HL-60/S4 (cell line): Measurements from ENCODE around the gene TBCD.

Experiments used
- in situ Hi-C: fragments of 300-500 bp; cut with MboI; formaldehyde crosslinking; loops from 2 replicates; pipeline ENCODE4 v1.14.3; 2022; ENCODE audit warnings: low sequenced_read_pairs

The TBCD gene

DNA sequence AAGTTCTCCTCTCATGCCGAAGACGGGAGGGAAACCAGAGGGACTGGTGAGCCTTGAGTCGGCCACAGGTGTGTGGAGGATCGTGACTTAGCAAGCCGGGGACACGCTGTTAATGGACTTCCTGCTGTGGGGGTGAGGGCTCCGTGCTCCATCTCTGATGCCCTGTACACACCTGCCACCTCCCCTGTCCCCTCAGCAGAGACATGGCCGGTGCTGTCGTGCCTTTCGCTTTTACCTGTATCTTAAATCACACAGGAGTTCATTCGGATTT is 163.8 kb downstream of the TBCD start:
- in situ Hi-C loops, result loop anchor here (10.0 kb wide), 1 partner anchor 131 kb away; no protein-coding TSS in a partner anchor

DNA sequence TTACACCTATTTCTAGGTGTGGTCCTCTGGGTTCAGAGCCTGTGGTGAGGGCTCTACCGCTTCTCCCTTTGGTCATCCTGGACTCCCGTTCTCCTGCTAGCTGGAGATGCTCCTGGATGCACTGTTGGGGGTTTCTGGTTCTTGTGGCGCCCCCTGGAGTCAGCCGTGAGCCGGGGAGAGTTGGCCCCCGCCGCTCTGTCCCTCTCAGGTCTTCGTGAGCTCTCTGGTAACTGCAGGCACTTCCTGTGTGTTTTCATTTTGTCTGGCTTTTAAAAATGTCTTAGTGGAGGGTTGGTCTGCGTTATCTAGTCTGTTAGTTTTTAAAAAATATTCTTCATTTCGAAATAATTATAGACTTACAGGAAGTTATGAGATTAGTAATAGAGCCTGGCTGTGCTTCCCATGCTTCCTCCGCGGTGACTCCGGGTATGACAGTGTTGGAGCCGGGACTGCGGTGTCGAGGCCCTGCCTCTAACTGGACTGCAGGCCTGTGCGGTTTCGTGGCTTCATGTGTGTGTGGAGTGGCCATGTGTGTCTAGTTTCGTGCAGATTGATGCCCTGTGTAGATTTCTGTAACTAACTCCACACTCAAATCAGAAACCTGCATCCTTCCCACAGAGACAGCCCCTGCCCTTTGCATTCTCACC is 166.0 kb downstream of the TBCD start:
- in situ Hi-C loops, result loop anchor here (10.0 kb wide), 1 partner anchor 133 kb away; no protein-coding TSS in a partner anchor

DNA sequence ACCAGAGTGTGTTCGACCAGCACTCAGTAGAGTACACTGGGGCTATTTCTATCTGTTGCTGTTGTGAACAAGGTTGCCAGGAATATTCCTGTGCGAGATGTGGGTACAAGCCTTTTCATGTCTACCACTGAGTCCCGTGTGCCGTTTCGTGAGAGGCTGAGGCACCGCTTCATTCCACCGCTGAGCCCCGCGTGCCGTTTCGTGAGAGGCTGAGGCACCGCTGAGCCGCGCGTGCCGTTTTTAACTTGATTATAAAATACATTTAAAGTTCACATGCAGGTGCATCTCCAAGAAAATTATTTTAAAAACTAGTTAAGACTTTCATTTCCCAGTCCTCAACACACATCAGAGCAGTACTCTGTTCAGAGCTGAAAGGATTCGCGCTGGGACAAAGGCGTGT is 166.6 kb downstream of the TBCD start:
- in situ Hi-C loops, result loop anchor here (10.0 kb wide), 1 partner anchor 134 kb away; no protein-coding TSS in a partner anchor

DNA sequence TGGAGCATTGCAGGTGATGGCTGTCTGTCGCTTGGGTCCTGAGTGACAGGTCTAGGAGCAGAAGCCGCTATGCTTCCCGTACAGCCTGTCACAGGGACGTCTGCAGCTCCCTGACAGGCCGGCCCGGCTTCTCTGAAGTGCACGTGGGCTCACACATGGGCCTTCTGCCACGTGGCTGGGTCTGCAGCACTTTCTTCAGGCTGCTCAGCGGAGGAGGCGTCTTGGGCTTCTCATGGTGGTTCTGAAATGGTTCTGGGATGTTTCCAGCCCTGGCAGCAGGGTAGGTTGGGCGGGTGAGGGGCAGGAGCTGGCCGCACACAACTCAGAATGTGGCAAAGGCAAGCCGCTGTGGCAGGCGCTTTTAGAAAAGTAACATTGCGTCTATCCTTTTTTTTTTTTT is 168.3 kb downstream of the TBCD start:
- in situ Hi-C loops, result no loop called here

DNA sequence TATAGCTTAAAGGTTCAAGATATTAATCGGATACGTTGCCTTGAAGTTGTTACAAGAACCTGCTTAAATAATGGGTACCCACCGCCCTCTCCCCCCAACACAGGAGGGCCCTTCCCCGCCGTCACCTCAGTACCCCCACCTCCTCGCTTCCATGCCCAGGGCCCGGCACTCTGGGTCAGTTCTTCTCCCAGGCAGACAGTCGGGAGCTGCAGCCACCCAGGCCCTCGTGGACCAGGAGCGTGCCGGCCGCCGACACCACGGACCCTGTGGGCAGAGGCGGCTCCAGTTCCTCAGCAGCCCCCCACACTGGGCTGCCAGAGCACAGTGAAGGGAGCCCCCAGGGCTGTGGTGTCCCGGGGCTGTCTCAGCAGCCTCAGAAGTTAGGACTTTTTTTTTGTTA is 168.8 kb downstream of the TBCD start:
- in situ Hi-C loops, result no loop called here

DNA sequence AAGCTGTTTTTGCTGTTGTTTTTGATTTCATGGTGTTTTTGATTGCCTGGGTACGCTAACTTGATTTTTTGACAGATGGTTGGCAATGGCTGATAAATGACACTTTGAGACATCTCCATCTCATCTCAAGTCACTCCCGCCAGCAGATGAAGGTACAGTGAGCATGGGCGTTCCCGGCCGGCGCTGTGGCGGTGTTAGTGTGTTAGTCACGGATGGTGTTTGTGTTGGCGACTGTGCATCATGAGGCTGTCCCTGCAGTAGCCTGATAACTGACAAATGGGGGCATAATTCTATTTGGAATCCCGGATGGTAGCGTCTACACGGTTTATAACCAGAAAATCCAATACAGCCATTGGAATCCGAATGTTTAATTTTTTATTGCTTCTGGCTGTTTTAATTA is 169.6 kb downstream of the TBCD start:
- in situ Hi-C loops, result no loop called here

DNA sequence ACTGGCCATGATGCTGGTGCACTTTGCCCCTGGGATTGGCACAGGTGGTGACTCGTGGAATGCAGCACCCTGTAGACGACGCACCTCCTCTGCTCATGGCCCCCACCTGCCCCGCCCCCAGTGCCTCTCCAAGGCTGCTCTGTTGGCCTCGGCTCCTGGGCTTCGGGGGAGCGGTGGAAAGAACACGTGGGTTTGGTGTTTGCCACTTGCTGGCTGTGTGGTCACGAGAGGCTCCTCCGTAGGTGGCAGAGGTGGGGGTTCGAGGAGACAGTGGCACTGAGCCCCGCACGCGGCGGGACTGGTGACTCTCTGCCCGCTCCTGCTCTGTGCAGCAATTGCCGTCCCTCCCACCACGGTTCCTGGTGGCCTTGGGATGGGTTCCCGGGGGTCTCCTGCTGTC is 170.8 kb downstream of the TBCD start:
- in situ Hi-C loops, result no loop called here

DNA sequence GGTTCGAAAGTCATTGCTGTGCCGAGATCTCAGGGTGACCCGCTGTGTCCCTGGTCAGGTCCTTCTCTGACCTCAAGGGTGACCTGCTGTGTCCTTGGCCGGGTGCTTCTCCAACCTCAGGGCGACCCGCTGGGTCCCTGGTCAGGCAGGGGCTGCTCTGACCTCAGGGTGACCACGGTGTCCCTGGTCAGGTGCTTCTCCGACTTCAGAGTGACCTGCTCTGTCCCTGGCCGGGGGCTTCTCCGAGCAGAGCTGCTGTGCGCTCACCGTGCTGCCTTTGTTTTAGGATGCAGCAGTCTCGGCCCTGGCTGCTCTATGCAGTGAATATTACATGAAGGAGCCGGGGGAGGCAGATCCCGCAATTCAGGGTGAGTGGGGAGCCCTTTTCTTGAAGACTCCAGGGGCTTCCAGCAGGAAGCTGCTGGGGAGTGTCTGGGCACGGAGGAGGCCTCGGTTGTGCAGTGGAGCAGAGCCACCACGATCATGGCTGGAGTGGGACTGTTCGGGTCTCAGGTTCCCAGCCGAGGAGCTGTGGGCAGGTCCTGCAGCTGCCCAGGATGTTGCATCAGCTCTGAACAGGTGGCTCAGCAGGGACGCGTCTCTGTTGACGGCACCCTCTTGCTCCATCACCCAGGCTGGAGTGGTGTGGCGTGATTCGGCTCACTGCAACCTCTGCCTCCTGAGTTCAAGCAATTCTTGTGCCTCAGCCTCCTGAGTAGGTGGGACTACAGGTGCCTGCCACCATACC is 171.7 kb downstream of the TBCD start:
- in situ Hi-C loops, result no loop called here

DNA sequence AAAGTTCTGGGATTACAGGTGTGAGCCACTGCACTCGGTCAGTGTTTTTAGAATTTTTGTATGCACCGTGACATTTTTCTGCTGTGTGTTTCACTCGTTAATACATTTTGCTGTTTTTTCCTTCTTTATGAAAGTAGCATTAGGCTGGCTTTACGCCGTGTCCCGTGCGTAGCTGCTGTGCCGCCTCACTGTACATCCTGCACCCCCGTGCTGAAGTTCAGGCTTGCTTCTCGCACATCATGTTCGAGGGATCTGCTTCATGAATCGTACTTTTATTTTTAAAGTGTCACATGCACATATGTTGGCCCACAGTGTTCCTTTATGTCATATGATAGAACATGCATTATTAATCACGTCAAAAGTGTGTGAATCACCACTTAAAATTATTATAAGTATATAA is 172.3 kb downstream of the TBCD start:
- in situ Hi-C loops, result no loop called here

DNA sequence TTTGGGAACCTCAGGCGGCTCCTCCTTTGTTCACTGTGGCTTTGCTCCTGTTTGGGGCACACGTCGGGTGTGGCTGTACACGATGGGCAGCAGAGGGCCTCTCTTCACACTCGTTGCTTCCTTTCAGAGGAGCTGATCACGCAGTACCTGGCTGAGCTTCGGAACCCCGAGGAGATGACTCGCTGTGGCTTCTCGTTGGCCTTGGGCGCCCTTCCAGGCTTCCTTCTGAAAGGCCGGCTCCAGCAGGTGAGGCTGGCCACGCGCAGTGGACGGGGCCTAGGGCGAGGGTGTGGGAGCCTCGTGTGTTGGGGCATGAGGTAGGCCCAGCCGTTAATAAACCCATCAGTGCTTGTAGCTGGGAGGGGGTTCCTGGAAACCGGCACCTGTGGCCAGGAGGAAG is 172.9 kb downstream of the TBCD start:
- in situ Hi-C loops, result no loop called here

DNA sequence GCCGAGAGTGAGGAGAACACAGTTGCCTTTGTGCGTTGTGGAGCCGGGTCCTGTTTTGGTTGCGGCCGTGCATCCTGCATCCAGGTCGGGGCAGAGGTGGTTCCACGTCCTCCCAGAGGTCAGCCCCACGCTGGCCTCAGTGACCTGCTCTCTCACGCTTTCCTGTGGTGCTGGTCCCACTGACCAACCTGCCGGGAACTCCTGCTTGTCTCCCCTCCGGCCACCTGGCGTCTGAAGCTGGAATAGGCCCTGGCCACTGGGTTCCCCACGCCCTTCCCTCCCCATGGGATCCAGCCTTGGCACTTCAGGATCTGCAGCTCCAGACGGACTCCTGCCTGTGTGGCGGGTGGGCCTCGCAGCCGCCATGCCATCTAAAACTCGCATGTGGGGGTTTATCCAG is 173.5 kb downstream of the TBCD start:
- in situ Hi-C loops, result no loop called here

DNA sequence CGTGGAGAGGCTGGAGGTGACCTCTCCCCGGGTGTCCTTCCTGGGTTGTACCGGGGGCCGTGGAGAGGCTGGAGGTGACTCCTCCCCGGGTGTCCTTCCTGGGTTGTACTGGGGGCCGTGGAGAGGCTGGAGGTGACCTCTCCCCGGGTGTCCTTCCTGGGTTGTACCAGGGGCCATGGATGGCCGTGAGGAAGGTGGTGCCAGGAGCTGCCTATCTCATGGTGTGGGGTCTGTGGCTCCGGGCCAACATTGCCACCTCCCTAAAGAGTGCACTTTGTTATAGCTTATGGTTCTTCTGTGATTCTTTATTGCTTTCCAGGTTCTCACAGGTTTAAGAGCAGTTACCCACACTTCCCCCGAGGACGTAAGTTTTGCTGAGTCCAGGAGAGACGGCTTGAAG is 174.2 kb downstream of the TBCD start:
- in situ Hi-C loops, result no loop called here

DNA sequence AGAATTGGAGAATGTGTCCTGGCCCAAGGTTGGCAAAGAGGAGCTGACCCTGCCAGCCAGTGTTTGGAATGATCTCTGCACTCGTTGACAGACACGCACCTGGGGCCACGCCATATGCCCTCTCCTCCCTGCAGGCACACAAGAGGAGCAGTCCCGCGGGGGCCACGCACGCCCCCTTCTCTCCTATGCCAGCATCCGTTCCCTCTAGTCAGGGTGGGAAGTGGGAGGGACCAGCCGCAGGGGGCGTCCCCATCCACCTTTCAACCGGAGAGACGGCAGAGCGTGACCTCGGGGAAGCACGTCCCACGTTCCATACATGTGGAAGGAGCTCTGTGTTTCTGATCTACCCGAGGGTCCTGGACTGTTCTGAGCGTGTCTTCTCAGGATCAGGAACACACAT is 174.9 kb downstream of the TBCD start:
- in situ Hi-C loops, result no loop called here

DNA sequence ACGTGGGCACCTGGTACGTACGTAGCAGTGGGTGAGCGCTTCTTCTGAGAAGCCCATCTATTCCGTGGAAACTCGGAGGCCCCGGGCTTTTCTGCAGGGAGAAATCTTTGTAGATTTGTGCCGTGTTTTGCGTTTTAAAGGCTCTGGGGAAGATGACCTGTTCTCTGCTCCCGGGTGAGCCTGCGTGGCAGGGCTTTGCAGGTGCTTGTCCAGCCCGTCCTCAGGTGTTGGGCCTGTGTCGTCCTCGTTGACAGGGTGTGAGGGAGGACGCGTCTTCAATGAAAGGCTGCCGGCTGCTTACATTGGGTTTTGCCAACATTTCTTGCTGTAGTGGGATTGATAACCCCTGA is 175.4 kb downstream of the TBCD start:
- in situ Hi-C loops, result no loop called here

DNA sequence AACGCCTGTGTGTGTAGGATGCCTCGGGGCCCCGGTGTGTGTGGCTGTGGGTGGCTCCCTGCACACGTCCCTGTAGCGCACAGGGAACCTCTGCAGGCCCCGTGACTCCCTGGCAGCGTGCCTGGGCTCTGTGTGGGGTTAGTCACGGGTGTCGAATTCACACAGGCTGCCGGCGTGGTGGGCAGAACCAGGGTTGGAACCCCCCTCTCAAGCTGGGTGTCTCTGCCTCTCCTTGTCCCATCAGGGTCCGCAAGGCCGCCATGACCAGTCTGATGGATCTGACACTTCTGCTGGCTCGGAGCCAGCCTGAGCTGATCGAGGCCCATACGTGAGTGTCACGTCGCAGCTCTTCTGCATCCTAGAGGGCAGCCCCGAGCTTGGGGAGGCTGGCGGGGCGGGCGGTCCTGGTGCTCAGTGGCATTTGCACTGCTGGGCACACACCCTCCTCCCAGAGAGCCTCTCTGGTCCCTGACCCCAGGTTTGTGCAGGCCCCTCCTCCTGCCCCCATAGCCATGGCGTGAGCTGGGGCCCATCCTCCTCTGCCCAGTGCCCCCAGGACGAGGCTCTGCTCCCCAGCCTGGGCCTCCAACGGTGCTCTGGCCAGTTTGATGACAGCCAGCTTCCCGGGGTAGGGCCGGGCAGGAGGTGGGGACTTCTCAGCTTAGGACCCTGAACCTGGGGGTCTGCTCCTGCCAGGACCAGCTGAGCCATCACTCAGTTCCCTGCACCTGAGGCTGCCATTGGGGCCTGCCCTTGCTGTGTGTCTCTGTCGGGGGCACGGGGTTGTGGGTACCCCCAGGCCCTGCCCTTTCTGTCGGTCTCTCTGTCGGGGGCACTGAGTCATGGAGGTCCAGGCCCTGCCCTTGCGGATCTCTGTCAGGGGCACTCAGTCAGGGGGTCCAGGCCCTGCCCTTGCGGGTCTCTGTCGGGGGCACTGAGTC is 176.1 kb downstream of the TBCD start:
- in situ Hi-C loops, result no loop called here

DNA sequence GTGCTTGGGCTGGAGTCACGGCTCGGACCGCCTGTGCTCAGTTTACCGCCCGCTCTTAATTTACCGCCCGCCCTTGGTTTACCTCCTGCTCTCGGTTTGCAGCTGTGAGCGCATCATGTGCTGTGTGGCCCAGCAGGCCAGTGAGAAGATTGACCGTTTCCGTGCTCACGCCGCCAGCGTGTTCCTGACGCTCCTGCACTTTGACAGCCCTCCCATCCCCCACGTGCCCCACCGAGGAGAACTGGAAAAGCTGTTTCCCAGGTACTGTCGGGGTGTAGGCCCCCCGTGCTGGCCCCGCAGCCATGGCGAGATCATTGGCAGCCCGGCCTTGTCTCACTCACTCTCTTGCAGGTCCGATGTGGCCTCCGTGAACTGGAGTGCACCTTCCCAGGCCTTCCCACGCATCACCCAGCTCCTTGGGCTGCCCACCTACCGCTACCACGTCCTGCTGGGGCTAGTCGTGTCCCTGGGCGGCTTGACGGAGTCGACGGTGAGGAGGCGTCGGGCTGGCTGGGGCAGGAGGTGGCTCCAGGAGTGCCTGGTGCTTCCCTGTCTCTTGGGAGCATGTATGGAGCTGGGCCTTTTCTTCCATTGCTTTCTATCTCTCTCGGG is 177.3 kb downstream of the TBCD start:
- in situ Hi-C loops, result no loop called here

DNA sequence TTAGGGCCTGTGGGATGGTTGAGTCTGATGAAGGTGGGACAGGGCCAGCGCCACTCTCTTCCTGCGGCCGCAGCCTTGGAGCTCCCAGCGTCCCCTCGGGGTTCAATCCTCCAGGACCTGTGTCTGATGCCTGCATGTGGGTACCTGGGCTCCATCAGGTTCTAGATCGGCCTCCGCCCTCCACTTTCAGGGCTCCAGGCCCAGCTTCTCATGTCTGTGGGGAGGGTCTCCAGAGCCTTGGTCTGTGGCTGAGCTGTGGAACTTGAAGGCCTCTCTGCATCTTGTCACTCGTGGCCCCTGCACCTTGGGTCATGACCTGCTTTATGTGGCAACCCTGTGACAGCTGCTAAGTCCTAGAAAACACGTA is 177.8 kb downstream of the TBCD start:
- in situ Hi-C loops, result no loop called here

DNA sequence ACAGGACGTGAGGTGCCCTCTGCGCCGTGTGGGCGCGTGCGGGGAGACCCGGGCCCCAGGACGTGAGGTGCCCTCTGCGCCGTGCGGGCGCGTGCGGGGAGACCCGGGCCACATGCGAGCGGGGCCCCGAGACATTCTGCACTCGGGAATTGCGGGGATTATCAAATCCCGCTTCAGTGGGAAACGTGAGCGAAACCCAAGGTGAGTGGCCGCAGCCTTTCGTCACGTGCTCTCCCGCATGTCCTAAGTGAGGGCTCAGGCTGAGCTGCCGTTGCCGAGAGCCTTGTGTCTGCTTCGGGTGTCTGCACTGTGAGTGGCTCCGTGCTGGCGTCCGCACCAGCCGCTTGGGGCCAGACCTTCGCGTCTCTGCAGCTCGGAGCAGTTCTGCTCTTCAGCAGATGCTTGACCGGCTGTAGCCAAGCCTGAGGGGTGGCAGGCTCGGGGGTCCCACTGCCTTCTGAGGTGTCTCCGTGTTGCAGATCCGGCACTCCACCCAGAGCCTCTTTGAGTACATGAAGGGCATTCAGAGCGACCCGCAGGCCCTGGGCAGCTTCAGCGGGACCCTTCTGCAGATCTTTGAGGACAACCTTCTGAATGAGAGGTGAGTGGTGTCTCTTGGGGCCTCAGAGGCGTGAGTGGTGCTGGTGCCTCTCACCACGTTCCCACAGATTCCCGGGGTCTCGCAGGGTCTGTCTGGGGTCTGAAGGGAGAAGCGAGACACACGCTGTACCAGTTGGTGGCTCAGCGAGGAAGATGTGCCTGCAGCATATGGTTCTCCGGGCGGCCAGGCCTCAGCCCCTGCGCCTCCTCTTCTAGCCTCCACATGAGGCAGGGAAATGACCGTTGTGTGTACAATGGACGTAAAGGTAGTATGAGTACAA is 178.4 kb downstream of the TBCD start:
- in situ Hi-C loops, result no loop called here

DNA sequence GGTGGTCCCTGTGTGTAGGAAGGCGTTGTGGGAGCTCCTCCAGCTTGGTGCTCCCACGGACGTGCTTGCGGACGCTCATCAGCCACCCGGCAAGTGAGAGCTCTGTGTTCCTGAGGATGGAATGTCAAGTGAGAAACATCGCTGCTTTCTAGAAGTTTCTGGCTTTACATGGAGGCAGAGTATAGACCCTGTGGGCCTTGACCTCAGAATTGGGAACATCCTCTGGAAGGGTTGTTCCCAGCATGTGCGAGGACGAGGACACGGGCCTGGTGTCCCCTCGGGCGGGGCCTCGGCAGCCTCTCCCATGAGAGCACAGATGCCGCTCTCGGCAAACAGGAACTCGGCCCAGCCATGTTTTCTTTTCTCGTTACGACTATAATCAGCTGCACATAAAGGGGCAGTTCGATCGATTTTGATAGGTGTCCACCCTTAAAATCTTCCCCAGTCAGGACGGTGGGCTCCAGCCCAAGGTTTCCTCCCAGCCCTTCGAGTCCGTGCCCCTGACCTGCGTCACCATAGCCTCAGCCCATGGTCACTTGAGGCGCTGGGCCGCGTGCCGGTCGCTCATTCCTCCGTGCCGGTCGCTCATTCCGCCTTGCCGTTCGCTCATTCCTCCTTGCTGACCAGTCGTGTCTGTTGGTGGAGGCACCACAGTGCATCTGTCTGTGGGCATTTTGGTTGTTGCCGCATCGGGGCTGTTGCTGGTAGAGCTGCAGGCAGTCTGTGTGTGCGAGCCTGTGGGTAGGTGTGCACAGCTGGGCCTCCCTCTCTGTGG is 179.2 kb downstream of the TBCD start:
- in situ Hi-C loops, result no loop called here
